ENCODE measurements around the gene FAHD1.
"Not testable (repeated sequence)": the region's sequence is repeated elsewhere in the genome, so short reads cannot be mapped to it uniquely, and the experiment has no call there.

FAHD1 gene

GRCh38 chr16:1857433-1858097 is 30.6 kb downstream of the FAHD1 start:
- DNase-seq, result no peak

GRCh38 chr16:1858189-1858865 is 31.3 kb downstream of the FAHD1 start:
- no peak for DNase-seq

- DNase-seq, result no peak
These were observed 32.6 kb downstream of the FAHD1 start for GRCh38 chr16:1859650-1860049.

GRCh38 chr16:1861730-1862129 is 34.7 kb downstream of the FAHD1 start:
- no peak for DNase-seq

GRCh38 chr16:1862394-1862793 is 35.4 kb downstream of the FAHD1 start:
- DNase-seq, result no peak

GRCh38 chr16:1863681-1864460 is 36.9 kb downstream of the FAHD1 start:
- DNase-seq, result no peak

- DNase-seq, result no peak
These were observed 39.1 kb downstream of the FAHD1 start for GRCh38 chr16:1865902-1866690.

- DNase-seq, result no peak
These were observed 43.5 kb downstream of the FAHD1 start for GRCh38 chr16:1870365-1871082.

- peak; percentile 39 for DNase-seq
These were observed 45.1 kb downstream of the FAHD1 start, which contains the start of gene MEIOB for GRCh38 chr16:1871974-1872635. MEIOB (minus strand) TSS chr16:1872164; CDS start chr16:1868175, 3,989 bp downstream.

GRCh38 chr16:1874854-1875253 is 47.8 kb downstream of the FAHD1 start:
- DNase-seq, result no peak

- DNase-seq, result not testable (repeated sequence)
These were observed 49.1 kb downstream of the FAHD1 start for GRCh38 chr16:1876066-1876465.

GRCh38 chr16:1876468-1876867 is 49.5 kb downstream of the FAHD1 start:
- DNase-seq, result no peak

- DNase-seq, result no peak
These were observed 50.1 kb downstream of the FAHD1 start for GRCh38 chr16:1877089-1877488.

GRCh38 chr16:1877804-1878203 is 50.8 kb downstream of the FAHD1 start:
- no peak for DNase-seq

- no peak for DNase-seq
These were observed 51.2 kb downstream of the FAHD1 start for GRCh38 chr16:1878256-1878655.

Data from stimulated activated CD4-positive, alpha-beta T cell treated with anti-CD3 and anti-CD28 coated beads, Interleukin-4, amount 100 ng/mL, for 24 hours (primary cell).